ENCODE results near the gene TCF7L2.

Gene TCF7L2

GRCh38 chr10:112912410-112912928, 37.6 kb upstream of the TCF7L2 start:
- Histone ChIP-seq H3K4me3 (ENCODE audit: low read length) (no peak overlapping the region), H3K9me3 (ENCODE audit: control insufficient read depth, insufficient read depth, low read length) (no peaks in the 10 kb centered on the region), H3K4me1 (ENCODE audit: control insufficient read depth, low read length) (no peaks in the 10 kb centered on the region), H3K27me3 (ENCODE audit: control insufficient read depth, low read length) (peaks cover 3% of the 10 kb centered on the region; the same call in 1 of the 2 replicates), H3F3A (ENCODE audit: control insufficient read depth, insufficient read depth) (no peaks in the 10 kb centered on the region), H3K79me2 (ENCODE audit: control insufficient read depth, low read length) (no peaks in the 10 kb centered on the region), H3K36me3 (ENCODE audit: control insufficient read depth, low read length) (no peaks in the 10 kb centered on the region), H3K4me2 (ENCODE audit: low read length) (no peak overlapping the region), H3K27ac (ENCODE audit: low read depth, low read length) (no peak overlapping the region), H4K20me1 (ENCODE audit: control insufficient read depth, insufficient read depth, low read depth, low read length) (no peaks in the 10 kb centered on the region), H3K9me2 (replicated peaks; ENCODE audit: control insufficient read depth, low read length) (no peaks in the 10 kb centered on the region)
- TF ChIP-seq EZH2phosphoT487 (IDR thresholded peaks at IDR 0.05; ENCODE audit: borderline replicate concordance, low read length) (no peak), CTCF (IDR thresholded peaks at IDR 0.05; ENCODE audit: low read depth, low read length, poor library complexity, severe bottlenecking) (no peak)

- no peaks in the 10 kb centered on the region for H3F3A ChIP-seq (ENCODE audit: control insufficient read depth, insufficient read depth)
- H3K27me3 ChIP-seq (ENCODE audit: control insufficient read depth, low read length) = peaks cover 3% of the 10 kb centered on the region
- TF ChIP-seq CTCF (IDR thresholded peaks at IDR 0.05; ENCODE audit: low read depth, low read length, poor library complexity, severe bottlenecking) (no peak), EZH2phosphoT487 (IDR thresholded peaks at IDR 0.05; ENCODE audit: borderline replicate concordance, low read length) (no peak)
- no peak overlapping the region for H3K4me3 ChIP-seq (ENCODE audit: low read length)
- H4K20me1 ChIP-seq (ENCODE audit: control insufficient read depth, insufficient read depth, low read depth, low read length) = no peaks in the 10 kb centered on the region
- no peaks in the 10 kb centered on the region for H3K4me1 ChIP-seq (ENCODE audit: control insufficient read depth, low read length)
- no peak overlapping the region for H3K27ac ChIP-seq (ENCODE audit: low read depth, low read length)
- H3K9me2 ChIP-seq (replicated peaks; ENCODE audit: control insufficient read depth, low read length) = no peaks in the 10 kb centered on the region
- H3K9me3 ChIP-seq (ENCODE audit: control insufficient read depth, insufficient read depth, low read length) = no peaks in the 10 kb centered on the region
- no peak overlapping the region for H3K4me2 ChIP-seq (ENCODE audit: low read length)
- H3K36me3 ChIP-seq (ENCODE audit: control insufficient read depth, low read length) = no peaks in the 10 kb centered on the region
- no peaks in the 10 kb centered on the region for H3K79me2 ChIP-seq (ENCODE audit: control insufficient read depth, low read length)
Measured at GRCh38 chr10:112913255-112913654, 36.8 kb upstream of the TCF7L2 start.

GRCh38 chr10:112913661-112914287, 36.3 kb upstream of the TCF7L2 start:
- Histone ChIP-seq H3K4me2 (ENCODE audit: low read length) (no peak overlapping the region), H3K27ac (ENCODE audit: low read depth, low read length) (no peak overlapping the region), H3F3A (ENCODE audit: control insufficient read depth, insufficient read depth) (no peaks in the 10 kb centered on the region), H4K20me1 (ENCODE audit: control insufficient read depth, insufficient read depth, low read depth, low read length) (no peaks in the 10 kb centered on the region), H3K9me2 (replicated peaks; ENCODE audit: control insufficient read depth, low read length) (no peaks in the 10 kb centered on the region), H3K4me3 (ENCODE audit: low read length) (no peak overlapping the region), H3K9me3 (ENCODE audit: control insufficient read depth, insufficient read depth, low read length) (no peaks in the 10 kb centered on the region), H3K4me1 (ENCODE audit: control insufficient read depth, low read length) (no peaks in the 10 kb centered on the region), H3K27me3 (ENCODE audit: control insufficient read depth, low read length) (peaks cover 3% of the 10 kb centered on the region), H3K79me2 (ENCODE audit: control insufficient read depth, low read length) (no peaks in the 10 kb centered on the region), H3K36me3 (ENCODE audit: control insufficient read depth, low read length) (no peaks in the 10 kb centered on the region)
- TF ChIP-seq CTCF (IDR thresholded peaks at IDR 0.05; ENCODE audit: low read depth, low read length, poor library complexity, severe bottlenecking) = no peak
- no peak for TF ChIP-seq EZH2phosphoT487 (IDR thresholded peaks at IDR 0.05; ENCODE audit: borderline replicate concordance, low read length)

All from DOHH2 (cell line).